Suppressor macrophage treated with lipopolysaccharide for 1 hour (primary cell): ENCODE data around the gene TTLL11.

ENCODE experiments used
- DNase-seq, 3 donors: peaks; one replicate each; pipeline ENCODE4 v3.0.0-alpha.2; 2020 to 2022

The TTLL11 gene

GRCh38 chr9:122092611-122093506, at the start of gene TTLL11:
TSS of gene TTLL11 (minus strand) at chr9:122093308. CDS start at chr9:122093148, 160 bp downstream.
- DNase-seq, result peak; percentile 97 to 99 (median 99)

GRCh38 chr9:122141671-122142070, 48.6 kb upstream of the TTLL11 start:
- no peak for DNase-seq

GRCh38 chr9:122140368-122141193, 47.5 kb upstream of the TTLL11 start:
- DNase-seq, result no peak

- DNase-seq, result no peak
These were observed 45.6 kb upstream of the TTLL11 start for GRCh38 chr9:122138560-122139268.

- DNase-seq, result no peak
These were observed 42.4 kb upstream of the TTLL11 start for GRCh38 chr9:122135529-122135859.

GRCh38 chr9:122134822-122135528, 41.9 kb upstream of the TTLL11 start:
- DNase-seq, result no peak

GRCh38 chr9:122133984-122134535, 41.0 kb upstream of the TTLL11 start:
- no peak for DNase-seq

GRCh38 chr9:122133263-122133983, 40.3 kb upstream of the TTLL11 start:
- no peak for DNase-seq

GRCh38 chr9:122132539-122132938, 39.4 kb upstream of the TTLL11 start:
- DNase-seq, result no peak

GRCh38 chr9:122131401-122132001, 38.4 kb upstream of the TTLL11 start:
- DNase-seq, result no peak

GRCh38 chr9:122130837-122131236, 37.7 kb upstream of the TTLL11 start:
- DNase-seq, result no peak

- no peak for DNase-seq
These were observed 36.9 kb upstream of the TTLL11 start for GRCh38 chr9:122129969-122130368.

- no peak for DNase-seq
These were observed 35.8 kb upstream of the TTLL11 start for GRCh38 chr9:122128969-122129343.

- no peak for DNase-seq
These were observed 35.2 kb upstream of the TTLL11 start for GRCh38 chr9:122128007-122128968.

- DNase-seq, result no peak
These were observed 34.3 kb upstream of the TTLL11 start for GRCh38 chr9:122127396-122127798.

GRCh38 chr9:122126331-122127261, 33.5 kb upstream of the TTLL11 start:
- DNase-seq, result peak in 1 of 3 donors; percentile 6

GRCh38 chr9:122125509-122126330, 32.6 kb upstream of the TTLL11 start:
- no peak for DNase-seq

- DNase-seq, result peak; percentile 82 to 88 (median 86)
These were observed 32.0 kb upstream of the TTLL11 start for GRCh38 chr9:122125158-122125508.
